OCI-LY7 (cell line): ENCODE results near the gene PCDHGB5.

Source experiments
- EZH2phosphoT487 ChIP-seq: fragments of 200-600 bp; sonication (generic); IDR thresholded peaks from 2 replicates; pipeline ENCODE4 v1.6.1; 2018; ENCODE audit warnings: low read depth, borderline replicate concordance, mild to moderate bottlenecking, mixed run types, antibody characterized with exemption, low read length, moderate library complexity, mixed read lengths
- TF ChIP-seq, protein P1 (sequence below): fragments of 200-600 bp; sonication (generic); conservative IDR thresholded peaks from 2 replicates; pipeline ENCODE4 v1.5.1; 2014; ENCODE audit warnings: mild to moderate bottlenecking, antibody characterized with exemption, low read length, moderate library complexity, mixed read lengths

DNA sequence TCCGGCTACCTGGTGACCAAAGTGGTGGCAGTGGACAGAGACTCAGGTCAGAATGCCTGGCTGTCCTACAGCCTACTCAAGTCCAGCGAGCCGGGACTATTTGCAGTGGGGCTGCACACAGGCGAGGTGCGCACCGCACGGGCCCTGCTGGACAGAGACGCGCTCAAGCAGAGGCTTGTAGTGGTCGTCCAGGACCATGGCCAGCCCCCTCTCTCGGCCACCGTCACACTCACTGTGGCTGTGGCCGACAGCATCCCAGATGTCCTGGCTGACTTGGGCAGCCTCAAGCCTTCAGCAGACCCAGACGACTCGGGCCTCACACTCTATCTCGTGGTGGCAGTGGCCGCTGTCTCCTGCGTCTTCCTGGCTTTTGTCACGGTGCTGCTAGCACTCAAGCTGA lies 40.8 kb upstream of the PCDHGB5 start:
- TF ChIP-seq, protein P1, sequence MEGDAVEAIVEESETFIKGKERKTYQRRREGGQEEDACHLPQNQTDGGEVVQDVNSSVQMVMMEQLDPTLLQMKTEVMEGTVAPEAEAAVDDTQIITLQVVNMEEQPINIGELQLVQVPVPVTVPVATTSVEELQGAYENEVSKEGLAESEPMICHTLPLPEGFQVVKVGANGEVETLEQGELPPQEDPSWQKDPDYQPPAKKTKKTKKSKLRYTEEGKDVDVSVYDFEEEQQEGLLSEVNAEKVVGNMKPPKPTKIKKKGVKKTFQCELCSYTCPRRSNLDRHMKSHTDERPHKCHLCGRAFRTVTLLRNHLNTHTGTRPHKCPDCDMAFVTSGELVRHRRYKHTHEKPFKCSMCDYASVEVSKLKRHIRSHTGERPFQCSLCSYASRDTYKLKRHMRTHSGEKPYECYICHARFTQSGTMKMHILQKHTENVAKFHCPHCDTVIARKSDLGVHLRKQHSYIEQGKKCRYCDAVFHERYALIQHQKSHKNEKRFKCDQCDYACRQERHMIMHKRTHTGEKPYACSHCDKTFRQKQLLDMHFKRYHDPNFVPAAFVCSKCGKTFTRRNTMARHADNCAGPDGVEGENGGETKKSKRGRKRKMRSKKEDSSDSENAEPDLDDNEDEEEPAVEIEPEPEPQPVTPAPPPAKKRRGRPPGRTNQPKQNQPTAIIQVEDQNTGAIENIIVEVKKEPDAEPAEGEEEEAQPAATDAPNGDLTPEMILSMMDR = no peak
- TF ChIP-seq EZH2phosphoT487 = no peak
